Omental fat pad (tissue), 4 donors: ENCODE data around the gene KIRREL1. TPM values are rescaled to one million over a fixed set of nuclear protein-coding genes. Genes with fewer than 3 reads are reported as not detected.

Source experiments
- ATAC-seq: fragments of 150-250 bp; one replicate; pipeline ENCODE4 v1.9.1; 2016; ENCODE audit warnings: mild to moderate bottlenecking, moderate library complexity; ENCODE audit not compliant: low FRiP score
- DNase-seq: peaks from one replicate; pipeline ENCODE4 v3.0.0-alpha.2; 2019; ENCODE audit warnings: low spot score
- total RNA-seq, 4 donors: library from RNA; depleted of rRNA; stranded (reverse); fragments of >200 nt; gene quantifications; one replicate each; pipeline ENCODE4 v1.1.0, GENCODE V29; 2016
- TF ChIP-seq, protein P1 (sequence below), 3 donors: fragments of 450-650 bp; IDR thresholded peaks; one replicate each; pipeline ENCODE4 v1.5.1; 2016 to 2017; ENCODE audit warnings: antibody characterized with exemption in 3 of 3, mild to moderate bottlenecking in 3 of 3, moderate library complexity in 2 of 3

Gene KIRREL1
- total RNA-seq, 4 donors from 2014 or later: 47.2 to 81.6 (median 61.6) TPM

DNA sequence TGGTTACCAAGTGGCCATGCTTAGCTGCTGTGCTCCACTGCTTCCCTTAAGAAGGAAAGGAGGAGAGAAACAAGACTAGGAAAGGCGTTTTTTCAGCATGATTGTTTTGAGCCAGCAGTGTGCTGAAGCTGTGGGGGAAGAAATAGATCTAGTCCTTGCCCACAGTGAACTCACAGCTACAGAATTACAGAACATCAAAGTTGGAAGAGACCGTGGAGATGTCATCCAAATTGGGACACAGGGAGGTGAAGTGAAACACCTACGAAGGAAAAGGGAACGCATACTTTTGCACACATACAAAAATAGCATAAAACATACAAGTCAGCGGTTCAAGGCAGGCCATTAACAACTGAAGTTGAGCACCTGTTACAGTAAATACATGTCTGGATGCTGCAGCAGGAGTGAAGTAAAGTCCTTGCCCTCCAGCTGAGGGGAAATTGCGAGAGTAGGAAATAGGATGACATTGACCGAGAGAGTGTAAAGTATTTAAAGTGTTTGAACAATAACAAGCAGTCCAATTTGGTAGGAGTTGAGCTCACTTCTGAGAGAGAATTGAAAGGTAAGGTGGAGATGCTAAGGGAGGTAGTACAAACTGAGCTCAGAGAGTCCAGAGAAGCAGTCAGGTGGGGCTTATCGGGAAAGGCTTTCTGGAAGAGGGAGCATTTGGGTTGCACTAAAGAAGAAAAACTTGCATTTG lies 55.1 kb downstream of the KIRREL1 start:
- TF ChIP-seq, protein P1, sequence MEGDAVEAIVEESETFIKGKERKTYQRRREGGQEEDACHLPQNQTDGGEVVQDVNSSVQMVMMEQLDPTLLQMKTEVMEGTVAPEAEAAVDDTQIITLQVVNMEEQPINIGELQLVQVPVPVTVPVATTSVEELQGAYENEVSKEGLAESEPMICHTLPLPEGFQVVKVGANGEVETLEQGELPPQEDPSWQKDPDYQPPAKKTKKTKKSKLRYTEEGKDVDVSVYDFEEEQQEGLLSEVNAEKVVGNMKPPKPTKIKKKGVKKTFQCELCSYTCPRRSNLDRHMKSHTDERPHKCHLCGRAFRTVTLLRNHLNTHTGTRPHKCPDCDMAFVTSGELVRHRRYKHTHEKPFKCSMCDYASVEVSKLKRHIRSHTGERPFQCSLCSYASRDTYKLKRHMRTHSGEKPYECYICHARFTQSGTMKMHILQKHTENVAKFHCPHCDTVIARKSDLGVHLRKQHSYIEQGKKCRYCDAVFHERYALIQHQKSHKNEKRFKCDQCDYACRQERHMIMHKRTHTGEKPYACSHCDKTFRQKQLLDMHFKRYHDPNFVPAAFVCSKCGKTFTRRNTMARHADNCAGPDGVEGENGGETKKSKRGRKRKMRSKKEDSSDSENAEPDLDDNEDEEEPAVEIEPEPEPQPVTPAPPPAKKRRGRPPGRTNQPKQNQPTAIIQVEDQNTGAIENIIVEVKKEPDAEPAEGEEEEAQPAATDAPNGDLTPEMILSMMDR (IDR thresholded peaks at IDR 0.05): no peak
- ATAC-seq (no peak), DNase-seq (no peak)

DNA sequence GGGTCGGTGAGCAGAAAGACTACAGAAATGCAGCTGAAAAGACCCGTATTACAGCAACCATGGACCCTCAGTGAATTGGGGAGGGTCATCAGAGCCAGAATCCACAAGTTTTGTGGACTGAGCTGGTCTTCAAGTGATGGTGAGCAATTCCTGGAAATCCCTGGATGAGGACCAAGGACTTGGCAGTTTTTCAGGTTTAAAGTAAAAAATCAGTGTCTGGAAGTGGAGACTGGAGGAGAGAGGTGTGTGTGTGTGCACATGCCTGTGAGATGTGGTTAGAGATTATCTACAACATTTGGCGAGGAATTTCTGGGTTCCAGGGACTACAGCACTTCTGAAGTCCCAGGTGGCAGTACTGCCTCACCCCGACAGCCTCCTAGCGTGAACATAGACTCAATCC lies 56.4 kb downstream of the KIRREL1 start:
- ATAC-seq: no peak
- no peak for DNase-seq
- TF ChIP-seq, protein P1 (IDR thresholded peaks at IDR 0.05): no peak

GRCh38 chr1:158053276-158053675 lies 59.8 kb downstream of the KIRREL1 start:
- TF ChIP-seq, protein P1 (IDR thresholded peaks at IDR 0.05): no peak
- no peak for DNase-seq
- no peak for ATAC-seq

GRCh38 chr1:158054721-158055120 lies 61.3 kb downstream of the KIRREL1 start:
- ATAC-seq (no peak), DNase-seq (no peak)
- TF ChIP-seq, protein P1 (IDR thresholded peaks at IDR 0.05): no peak

DNA sequence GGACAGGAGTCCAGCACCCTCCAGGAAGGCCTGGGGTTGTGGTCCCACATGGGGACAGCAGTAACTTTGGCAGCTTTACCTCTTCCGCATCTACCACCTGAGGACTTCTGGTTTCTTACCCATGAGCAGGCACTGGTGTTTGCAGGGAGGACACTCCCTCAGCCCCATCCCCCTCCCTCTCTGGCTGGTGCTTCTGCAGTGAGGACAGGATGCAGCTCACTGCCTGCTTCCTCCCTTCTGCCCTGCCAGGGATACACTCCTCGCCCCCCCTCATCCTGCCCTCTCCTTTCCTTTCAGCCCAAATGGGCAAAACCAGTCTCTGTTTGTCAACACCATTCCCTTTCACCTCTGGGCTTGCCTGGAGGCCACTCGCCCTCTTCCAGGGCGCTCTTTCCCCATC lies 62.4 kb downstream of the KIRREL1 start:
- ATAC-seq (no peak), DNase-seq (no peak)
- TF ChIP-seq, protein P1 (IDR thresholded peaks at IDR 0.05): no peak

- ATAC-seq (no peak), DNase-seq (no peak)
- TF ChIP-seq, protein P1 (IDR thresholded peaks at IDR 0.05): no peak
Observed at GRCh38 chr1:158056498-158056897, 63.1 kb downstream of the KIRREL1 start.
